ENCODE data around the gene SUFU. TPM values are rescaled to one million over a fixed set of nuclear protein-coding genes. Genes with fewer than 3 reads are reported as not detected.

The SUFU gene
- total RNA-seq, 1 experiment from 2014 or later, result 2.7 TPM

GRCh38 chr10:102505462-102506115 is 1.8 kb downstream of the SUFU start:
- DNase-seq, result no peak
- Histone ChIP-seq H4K20me1 (ENCODE audit: low read length) (peaks cover 12% of the 10 kb centered on the region; the same call in 1 of the 2 replicates), H3K4me3 (ENCODE audit: low read length) (peak overlapping the region; percentile 92; the same call in 1 of the 2 replicates), H3K36me3 (ENCODE audit: low read depth, low read length) (no peaks in the 10 kb centered on the region), H3K79me2 (ENCODE audit: low read length) (peaks cover 54% of the 10 kb centered on the region), H3F3A (ENCODE audit: low read length, unreplicated experiment) (no peaks in the 10 kb centered on the region), H3K27ac (ENCODE audit: low read length) (no peak overlapping the region), H3K4me1 (ENCODE audit: insufficient read depth, low read length) (peaks cover 38% of the 10 kb centered on the region), H3K4me2 (ENCODE audit: low read length) (peak overlapping the region; percentile 95), H3K9me2 (replicated peaks; ENCODE audit: low read length) (no peaks in the 10 kb centered on the region), H3K9me3 (ENCODE audit: low read length) (no peaks in the 10 kb centered on the region), H3K27me3 (ENCODE audit: low read length) (no peaks in the 10 kb centered on the region), H3K9ac (ENCODE audit: low read length) (no peak overlapping the region), H2AFZ (ENCODE audit: low read length) (no peak overlapping the region)
- intact Hi-C loops (cut with micrococcal nuclease), result no loop called here
- POLR2A ChIA-PET (ENCODE audit: unreplicated experiment), result no interaction called here
- CTCF ChIA-PET, result interaction anchor here (0.5 to 3.4 kb wide), 2 partner anchors 34 to 78 kb away, joined by 4 to 31 read pairs; no protein-coding TSS in a partner anchor
- TF ChIP-seq CTCF (conservative IDR thresholded peaks at IDR 0.05; ENCODE audit: low read depth, low read length) (no peak), EZH2phosphoT487 (IDR thresholded peaks at IDR 0.05; ENCODE audit: borderline replicate concordance, low read length) (no peak), EZH2 (IDR thresholded peaks at IDR 0.05; ENCODE audit: low read length, unreplicated experiment) (no peak)
- ATAC-seq, result no peak
- BruUV-seq (replicated peaks), result TSS peak; percentile 16

GRCh38 chr10:102507521-102507920 is 3.7 kb downstream of the SUFU start:
- no peaks in the 10 kb centered on the region for H3K9me2 ChIP-seq (replicated peaks; ENCODE audit: low read length)
- peaks cover 6% of the 10 kb centered on the region; the same call in 1 of the 2 replicates for H4K20me1 ChIP-seq (ENCODE audit: low read length)
- H3K4me1 ChIP-seq (ENCODE audit: insufficient read depth, low read length), result peaks cover 35% of the 10 kb centered on the region
- no peak overlapping the region for H3K9ac ChIP-seq (ENCODE audit: low read length)
- no peak overlapping the region for H2AFZ ChIP-seq (ENCODE audit: low read length)
- H3K4me2 ChIP-seq (ENCODE audit: low read length), result peak overlapping the region; percentile 53; the same call in 1 of the 2 replicates
- ChIA-PET CTCF (no interaction called here), POLR2A (ENCODE audit: unreplicated experiment) (no interaction called here)
- H3K36me3 ChIP-seq (ENCODE audit: low read depth, low read length), result no peaks in the 10 kb centered on the region; the same call in 1 of the 2 replicates
- DNase-seq (peak; percentile 16), ATAC-seq (no peak)
- H3F3A ChIP-seq (ENCODE audit: low read length, unreplicated experiment), result no peaks in the 10 kb centered on the region
- no peaks in the 10 kb centered on the region for H3K9me3 ChIP-seq (ENCODE audit: low read length)
- TF ChIP-seq EZH2phosphoT487 (IDR thresholded peaks at IDR 0.05; ENCODE audit: borderline replicate concordance, low read length) (no peak), EZH2 (IDR thresholded peaks at IDR 0.05; ENCODE audit: low read length, unreplicated experiment) (no peak), CTCF (conservative IDR thresholded peaks at IDR 0.05; ENCODE audit: low read depth, low read length) (no peak)
- no peak overlapping the region for H3K27ac ChIP-seq (ENCODE audit: low read length)
- intact Hi-C loops (cut with micrococcal nuclease), result no loop called here
- H3K79me2 ChIP-seq (ENCODE audit: low read length), result peaks cover 43% of the 10 kb centered on the region
- H3K27me3 ChIP-seq (ENCODE audit: low read length), result no peaks in the 10 kb centered on the region
- H3K4me3 ChIP-seq (ENCODE audit: low read length), result no peak overlapping the region
- no TSS peak for BruUV-seq (replicated peaks)

- peaks cover 6% of the 10 kb centered on the region; the same call in 1 of the 2 replicates for H4K20me1 ChIP-seq (ENCODE audit: low read length)
- intact Hi-C loops (cut with micrococcal nuclease), result no loop called here
- H3K9me3 ChIP-seq (ENCODE audit: low read length), result no peaks in the 10 kb centered on the region
- peaks cover 35% of the 10 kb centered on the region for H3K4me1 ChIP-seq (ENCODE audit: insufficient read depth, low read length)
- peaks cover 43% of the 10 kb centered on the region for H3K79me2 ChIP-seq (ENCODE audit: low read length)
- POLR2A ChIA-PET (ENCODE audit: unreplicated experiment), result no interaction called here
- ATAC-seq (no peak), DNase-seq (no peak)
- no peaks in the 10 kb centered on the region for H3K9me2 ChIP-seq (replicated peaks; ENCODE audit: low read length)
- no peaks in the 10 kb centered on the region for H3F3A ChIP-seq (ENCODE audit: low read length, unreplicated experiment)
- H3K27ac ChIP-seq (ENCODE audit: low read length), result no peak overlapping the region
- H3K4me2 ChIP-seq (ENCODE audit: low read length), result no peak overlapping the region
- H3K27me3 ChIP-seq (ENCODE audit: low read length), result no peaks in the 10 kb centered on the region
- no peak for TF ChIP-seq CTCF (conservative IDR thresholded peaks at IDR 0.05; ENCODE audit: low read depth, low read length)
- TF ChIP-seq EZH2 (IDR thresholded peaks at IDR 0.05; ENCODE audit: low read length, unreplicated experiment), result no peak
- TF ChIP-seq EZH2phosphoT487 (IDR thresholded peaks at IDR 0.05; ENCODE audit: borderline replicate concordance, low read length), result no peak
- H2AFZ ChIP-seq (ENCODE audit: low read length), result no peak overlapping the region
- BruUV-seq (replicated peaks), result no TSS peak
- H3K36me3 ChIP-seq (ENCODE audit: low read depth, low read length), result no peaks in the 10 kb centered on the region; the same call in 1 of the 2 replicates
- CTCF ChIA-PET, result no interaction called here
- no peak overlapping the region for H3K9ac ChIP-seq (ENCODE audit: low read length)
- no peak overlapping the region for H3K4me3 ChIP-seq (ENCODE audit: low read length)
These were observed 4.7 kb downstream of the SUFU start for GRCh38 chr10:102508506-102508905.
